K562 (cell line): ENCODE data around the gene MOCOS. TPM values are rescaled to one million over a fixed set of nuclear protein-coding genes. Genes with fewer than 3 reads are reported as not detected.
A peak's percentile ranks its signal among the peaks of the same experiment; 100 is the strongest.

Source experiments
- ADNP ChIP-seq: fragments of 200-800 bp; sonication (Bioruptor generic); IDR thresholded peaks from 2 replicates; pipeline ENCODE4 v1.6.1; 2016; ENCODE audit warnings: missing genetic modification characterization, missing compliant biosample characterization
- ARID1B ChIP-seq: fragments of 450-650 bp; IDR thresholded peaks from 2 replicates; pipeline ENCODE4 v1.6.1; 2016; ENCODE audit warnings: antibody characterized with exemption, mild to moderate bottlenecking, inconsistent platforms
- CBX5 ChIP-seq: IDR thresholded peaks from 2 replicates; pipeline ENCODE4 v1.6.1; 2014; ENCODE audit warnings: low read depth, borderline replicate concordance
- EGR1 ChIP-seq: fragments of 450-650 bp; conservative IDR thresholded peaks from 2 replicates; pipeline ENCODE4 v1.6.1; 2017; ENCODE audit warnings: mild to moderate bottlenecking
- FOXJ3 ChIP-seq: sonication (generic); formaldehyde crosslinking; IDR thresholded peaks from 2 replicates; pipeline ENCODE4 v1.4.0; 2020; ENCODE audit warnings: mild to moderate bottlenecking, missing genetic modification reagents
- FOXK1 ChIP-seq: sonication (generic); formaldehyde crosslinking; IDR thresholded peaks from 2 replicates; pipeline ENCODE4 v1.8.0; 2022; ENCODE audit warnings: missing genetic modification reagents, mild to moderate bottlenecking, borderline replicate concordance
- HCFC1 ChIP-seq: IDR thresholded peaks from 2 replicates; pipeline ENCODE4 v1.6.1; 2012; ENCODE audit warnings: low read depth, low read length, improper control_type of control experiment
- HNRNPK ChIP-seq: fragments of 200-400 bp; formaldehyde crosslinking; IDR thresholded peaks from one replicate; pipeline ENCODE4 v1.6.1; 2018; ENCODE audit warnings: mild to moderate bottlenecking, low read depth, low read length; ENCODE audit not compliant: poor library complexity, severe bottlenecking
- JUND ChIP-seq, 2 experiments: IDR thresholded peaks; 2 replicates in 1 of 2; 3 replicates in 1 of 2; pipeline ENCODE4 v1.6.1; 2011; ENCODE audit warnings: borderline replicate concordance in 2 of 2, low read depth in 2 of 2, low read length in 2 of 2, improper control_type of control experiment in 1 of 2, missing biosample characterization in 1 of 2, missing genetic modification characterization in 1 of 2, missing genetic modification reagents in 1 of 2
- KDM5B ChIP-seq: fragments of 200-600 bp; sonication (generic); IDR thresholded peaks from 2 replicates; pipeline ENCODE4 v1.6.1; 2012; ENCODE audit warnings: low read depth, mild to moderate bottlenecking, moderate library complexity, low read length, control low read depth, inconsistent platforms; ENCODE audit not compliant: insufficient replicate concordance
- MAFF ChIP-seq: IDR thresholded peaks from 2 replicates; pipeline ENCODE4 v1.6.1; 2012; ENCODE audit warnings: low read length, improper control_type of control experiment
- POLR3G ChIP-seq: IDR thresholded peaks from 2 replicates; pipeline ENCODE4 v1.6.1; 2011; ENCODE audit not compliant: insufficient read length, insufficient replicate concordance; ENCODE audit errors: extremely low read depth
- PRPF4 ChIP-seq: fragments of 200-400 bp; formaldehyde crosslinking; IDR thresholded peaks from one replicate; pipeline ENCODE4 v1.6.1; 2017; ENCODE audit warnings: low read length, low read depth, mild to moderate bottlenecking; ENCODE audit not compliant: insufficient read depth, poor library complexity, severe bottlenecking
- PTBP1 ChIP-seq: fragments of 200-400 bp; formaldehyde crosslinking; IDR thresholded peaks from 2 replicates; pipeline ENCODE4 v1.6.1; 2017; ENCODE audit warnings: low read depth, low read length
- RBM39 ChIP-seq: fragments of 200-400 bp; formaldehyde crosslinking; optimal IDR thresholded peaks from 2 replicates; pipeline ENCODE3; 2018; ENCODE audit warnings: low read depth, low read length
- SAFB ChIP-seq: fragments of 200-400 bp; formaldehyde crosslinking; IDR thresholded peaks from 2 replicates; pipeline ENCODE4 v1.6.1; 2017; ENCODE audit warnings: low read depth, low read length, borderline replicate concordance
- SRSF9 ChIP-seq: fragments of 200-400 bp; formaldehyde crosslinking; IDR thresholded peaks from 2 replicates; pipeline ENCODE4 v1.6.1; 2017; ENCODE audit warnings: low read depth, low read length, borderline replicate concordance
- ZFP36 ChIP-seq: fragments of 150-350 bp; IDR thresholded peaks from 2 replicates; pipeline ENCODE4 v1.6.1; 2018; ENCODE audit warnings: low read length, low read depth; ENCODE audit not compliant: partially characterized antibody
- ZNF143 ChIP-seq: sonication (generic); formaldehyde crosslinking; IDR thresholded peaks from 2 replicates; pipeline ENCODE4 v1.9.0; 2022; ENCODE audit warnings: mild to moderate bottlenecking, missing genetic modification reagents
- ZNF253 ChIP-seq: fragments of 250-450 bp; sonication (Bioruptor Pico); conservative IDR thresholded peaks from 2 replicates; pipeline ENCODE4 v1.6.1; 2021; ENCODE audit warnings: mild to moderate bottlenecking
- ZNF696 ChIP-seq: fragments of 250-450 bp; sonication (Bioruptor Pico); conservative IDR thresholded peaks from 2 replicates; pipeline ENCODE4 v1.4.0; 2020; ENCODE audit warnings: mild to moderate bottlenecking, moderate library complexity
- polyA plus RNA-seq, 8 experiments: library from polyadenylated mRNA; depleted of rRNA in 4 of 8; stranded (reverse) in 5 of 8; unstranded in 3 of 8; fragments of >200 nt; fragmentation: Nextera tagmentation in 2 of 8; fragmentation: Illumina TruSeq in 1 of 8; extraction: Ambion mirVana in 2 of 8; extraction: Trizol in 1 of 8; gene quantifications; 2 replicates each; pipeline versions ENCODE4 v1.2.1 to v1.2.3, GENCODE V29; 2011 to 2014; ENCODE audit warnings: inconsistent platforms in 1 of 8, missing spikeins in 1 of 8
- total RNA-seq, 7 experiments: library from RNA; depleted of rRNA in 6 of 7; stranded (reverse); fragments of >200 nt in 6 of 7; fragmentation: Illumina TruSeq in 2 of 7; extraction: Trizol in 2 of 7; gene quantifications; 2 replicates each; pipeline versions ENCODE4 v1.2.1 to v1.2.3, GENCODE V29; 2011 to 2021; ENCODE audit warnings: low replicate concordance in 1 of 7
- TF ChIP-seq, protein P1 (sequence below), 2 experiments: IDR thresholded peaks in 1 of 2; conservative IDR thresholded peaks in 1 of 2; 2 replicates each; pipeline ENCODE4 v1.6.1; 2016; ENCODE audit warnings: low read depth in 2 of 2, mild to moderate bottlenecking in 1 of 2, missing compliant biosample characterization in 1 of 2, missing genetic modification characterization in 1 of 2, moderate library complexity in 1 of 2
- TF ChIP-seq, protein P2 (sequence below): fragments of 450-650 bp; IDR thresholded peaks from 2 replicates; pipeline ENCODE4 v1.7.0; 2016; ENCODE audit warnings: borderline replicate concordance
- TF ChIP-seq, protein P3 (sequence below): fragments of 250-450 bp; sonication (Bioruptor Pico); IDR thresholded peaks from 2 replicates; pipeline ENCODE4 v1.5.0; 2020; ENCODE audit warnings: mild to moderate bottlenecking

The MOCOS gene
- total and polyA plus RNA-seq, 9 of the 15 experiments (the other 6 are each of a cell fraction or from before 2014, with no cell fraction given), result 4.5 to 12.4 (median 9.1) TPM

DNA sequence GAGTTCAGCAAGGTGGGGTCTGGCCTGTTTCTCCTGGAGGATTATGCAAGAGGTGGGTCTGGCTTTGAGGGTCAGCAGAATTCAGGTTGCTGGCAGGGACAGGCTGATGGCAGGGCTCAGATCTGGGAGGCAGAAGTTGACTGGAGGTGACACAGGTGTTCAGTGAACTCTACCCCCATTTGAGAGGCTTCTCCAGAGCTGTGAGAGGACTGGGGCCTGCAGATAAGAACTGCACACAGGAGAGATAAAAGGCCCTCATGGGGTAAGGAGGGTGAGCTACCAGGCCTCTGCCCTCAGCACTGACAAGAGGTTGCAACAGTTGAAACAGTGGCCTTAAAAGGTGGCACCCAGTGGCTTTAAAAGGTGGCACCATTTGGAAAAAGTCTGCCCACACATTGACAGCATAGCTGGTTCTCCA lies 13.1 kb downstream of the MOCOS start (continued):
- no peak for TF ChIP-seq ZNF143 (CRISPR knock-in tag)
- TF ChIP-seq HNRNPK, result no peak
- no peak for TF ChIP-seq POLR3G
- TF ChIP-seq SRSF9, result no peak
- TF ChIP-seq, protein P1, sequence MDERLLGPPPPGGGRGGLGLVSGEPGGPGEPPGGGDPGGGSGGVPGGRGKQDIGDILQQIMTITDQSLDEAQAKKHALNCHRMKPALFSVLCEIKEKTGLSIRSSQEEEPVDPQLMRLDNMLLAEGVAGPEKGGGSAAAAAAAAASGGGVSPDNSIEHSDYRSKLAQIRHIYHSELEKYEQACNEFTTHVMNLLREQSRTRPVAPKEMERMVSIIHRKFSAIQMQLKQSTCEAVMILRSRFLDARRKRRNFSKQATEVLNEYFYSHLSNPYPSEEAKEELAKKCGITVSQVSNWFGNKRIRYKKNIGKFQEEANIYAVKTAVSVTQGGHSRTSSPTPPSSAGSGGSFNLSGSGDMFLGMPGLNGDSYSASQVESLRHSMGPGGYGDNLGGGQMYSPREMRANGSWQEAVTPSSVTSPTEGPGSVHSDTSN (CRISPR knock-in tag; IDR thresholded peaks at IDR 0.05; ENCODE audit: low read depth), result no peak
- TF ChIP-seq, protein P1 (tag; conservative IDR thresholded peaks at IDR 0.05; ENCODE audit: low read depth), result no peak
- TF ChIP-seq CBX5, result no peak
- TF ChIP-seq HCFC1, result no peak
- no peak for TF ChIP-seq SAFB
- no peak for TF ChIP-seq FOXK1 (CRISPR knock-in tag)
- no peak for TF ChIP-seq ADNP
- TF ChIP-seq ZFP36, result no peak
- no peak for TF ChIP-seq ZNF696 (CRISPR knock-in tag)
- TF ChIP-seq, protein P2, sequence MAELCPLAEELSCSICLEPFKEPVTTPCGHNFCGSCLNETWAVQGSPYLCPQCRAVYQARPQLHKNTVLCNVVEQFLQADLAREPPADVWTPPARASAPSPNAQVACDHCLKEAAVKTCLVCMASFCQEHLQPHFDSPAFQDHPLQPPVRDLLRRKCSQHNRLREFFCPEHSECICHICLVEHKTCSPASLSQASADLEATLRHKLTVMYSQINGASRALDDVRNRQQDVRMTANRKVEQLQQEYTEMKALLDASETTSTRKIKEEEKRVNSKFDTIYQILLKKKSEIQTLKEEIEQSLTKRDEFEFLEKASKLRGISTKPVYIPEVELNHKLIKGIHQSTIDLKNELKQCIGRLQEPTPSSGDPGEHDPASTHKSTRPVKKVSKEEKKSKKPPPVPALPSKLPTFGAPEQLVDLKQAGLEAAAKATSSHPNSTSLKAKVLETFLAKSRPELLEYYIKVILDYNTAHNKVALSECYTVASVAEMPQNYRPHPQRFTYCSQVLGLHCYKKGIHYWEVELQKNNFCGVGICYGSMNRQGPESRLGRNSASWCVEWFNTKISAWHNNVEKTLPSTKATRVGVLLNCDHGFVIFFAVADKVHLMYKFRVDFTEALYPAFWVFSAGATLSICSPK, result no peak
- no peak for TF ChIP-seq PTBP1
- TF ChIP-seq, protein P3, sequence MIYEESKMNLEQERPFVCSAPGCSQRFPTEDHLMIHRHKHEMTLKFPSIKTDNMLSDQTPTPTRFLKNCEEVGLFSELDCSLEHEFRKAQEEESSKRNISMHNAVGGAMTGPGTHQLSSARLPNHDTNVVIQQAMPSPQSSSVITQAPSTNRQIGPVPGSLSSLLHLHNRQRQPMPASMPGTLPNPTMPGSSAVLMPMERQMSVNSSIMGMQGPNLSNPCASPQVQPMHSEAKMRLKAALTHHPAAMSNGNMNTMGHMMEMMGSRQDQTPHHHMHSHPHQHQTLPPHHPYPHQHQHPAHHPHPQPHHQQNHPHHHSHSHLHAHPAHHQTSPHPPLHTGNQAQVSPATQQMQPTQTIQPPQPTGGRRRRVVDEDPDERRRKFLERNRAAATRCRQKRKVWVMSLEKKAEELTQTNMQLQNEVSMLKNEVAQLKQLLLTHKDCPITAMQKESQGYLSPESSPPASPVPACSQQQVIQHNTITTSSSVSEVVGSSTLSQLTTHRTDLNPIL (CRISPR knock-in tag), result no peak
- TF ChIP-seq EGR1, result no peak
- TF ChIP-seq JUND (IDR thresholded peaks at IDR 0.05; ENCODE audit: borderline replicate concordance, low read depth, low read length), result peak; percentile 19; the same call in 1 of the 2 replicates
- TF ChIP-seq JUND (tag; IDR thresholded peaks at IDR 0.05; ENCODE audit: borderline replicate concordance, low read depth, low read length), result peak; percentile 47; the same call in 1 of the 3 replicates
- no peak for TF ChIP-seq FOXJ3 (CRISPR knock-in tag)
- no peak for TF ChIP-seq PRPF4
- peak; percentile 98 for TF ChIP-seq ARID1B
- TF ChIP-seq RBM39, result no peak
- no peak for TF ChIP-seq ZNF253 (CRISPR knock-in tag)
- TF ChIP-seq MAFF, result no peak
- no peak for TF ChIP-seq KDM5B
